Measurements from ENCODE around the gene CD46. TPM values are rescaled to one million over a fixed set of nuclear protein-coding genes. Genes with fewer than 3 reads are reported as not detected.

CD46 gene
- 66.1 to 120 TPM (median 114 TPM) in 5 replicates for total RNA-seq (2022; extraction: Qiagen RNA extraction; ENCODE audit: low read depth)

DNA sequence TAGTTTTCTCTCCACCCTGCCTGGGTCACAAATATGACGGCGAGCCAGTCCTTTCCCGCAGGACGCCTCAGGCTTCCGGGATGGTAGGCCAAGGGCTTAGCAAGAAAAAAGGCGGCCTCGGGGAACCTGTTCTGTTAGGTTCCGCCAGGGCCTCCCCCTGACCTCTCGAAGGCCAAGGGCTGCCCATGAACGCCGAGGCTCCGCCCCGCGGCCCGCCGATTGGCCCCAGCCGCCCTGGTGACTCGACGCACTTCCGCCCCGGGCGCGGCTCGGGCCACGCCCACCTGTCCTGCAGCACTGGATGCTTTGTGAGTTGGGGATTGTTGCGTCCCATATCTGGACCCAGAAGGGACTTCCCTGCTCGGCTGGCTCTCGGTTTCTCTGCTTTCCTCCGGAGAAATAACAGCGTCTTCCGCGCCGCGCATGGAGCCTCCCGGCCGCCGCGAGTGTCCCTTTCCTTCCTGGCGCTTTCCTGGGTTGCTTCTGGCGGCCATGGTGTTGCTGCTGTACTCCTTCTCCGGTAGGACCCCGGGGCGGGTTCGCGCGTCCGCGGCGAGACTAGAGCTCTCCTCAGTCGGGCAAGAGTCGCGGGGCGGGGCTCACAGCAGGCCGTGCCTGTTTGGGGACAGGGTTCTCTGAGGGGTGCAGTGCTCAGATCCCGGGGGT lies at the start of gene CD46:
CD46 (plus strand) TSS at position 265 of the 666 bp plus-strand sequence; CDS start at position 424, 159 bp downstream.

Other genes starting within 250 kb of the CD46 start
- 0.74 TPM in 1 of 5 replicates, not detected in the others for gene CR1L, start 106.9 kb upstream of the CD46 start, total RNA-seq (2022; extraction: Qiagen RNA extraction; ENCODE audit: low read depth)
- 0.17 TPM in 1 of 5 replicates, not detected in the others for gene CD34, start 159.1 kb downstream of the CD46 start, total RNA-seq (2022; extraction: Qiagen RNA extraction; ENCODE audit: low read depth)

Measured in A549 treated with RU486 at 1 μM for 4 hours (cell line).